Measurements from ENCODE around the gene GAS2.

DNA sequence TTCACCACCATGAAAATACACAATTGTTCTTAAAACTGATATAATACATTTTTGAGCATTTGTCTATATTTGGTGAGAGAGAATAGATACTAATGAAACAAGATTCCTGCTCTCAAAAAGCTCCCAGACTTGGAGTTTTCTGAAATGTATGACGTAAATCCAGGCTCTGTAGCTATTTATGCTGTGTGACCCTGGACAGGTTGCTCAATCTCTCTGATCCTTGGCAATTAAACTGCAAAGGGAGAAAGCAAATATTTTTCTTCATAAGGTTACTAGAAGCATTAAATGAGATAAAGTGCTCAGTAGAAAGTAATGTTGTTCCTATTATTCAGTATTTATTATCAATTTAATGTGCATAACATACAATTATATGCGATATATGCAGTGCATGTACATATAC lies 120.6 kb downstream of the GAS2 start:
- TF ChIP-seq TAF1 (IDR thresholded peaks at IDR 0.05; ENCODE audit: borderline replicate concordance, insufficient read depth, low read length) (no peak), POLR2AphosphoS5 (IDR thresholded peaks at IDR 0.05; ENCODE audit: low read depth, low read length) (no peak), FOXP2 (optimal IDR thresholded peaks at IDR 0.05; ENCODE audit: borderline replicate concordance, extremely low read depth, extremely low read length, insufficient read depth) (no peak), SIN3A (IDR thresholded peaks at IDR 0.05; ENCODE audit: borderline replicate concordance, insufficient read depth, low read length) (no peak)
- TF ChIP-seq, protein P1, sequence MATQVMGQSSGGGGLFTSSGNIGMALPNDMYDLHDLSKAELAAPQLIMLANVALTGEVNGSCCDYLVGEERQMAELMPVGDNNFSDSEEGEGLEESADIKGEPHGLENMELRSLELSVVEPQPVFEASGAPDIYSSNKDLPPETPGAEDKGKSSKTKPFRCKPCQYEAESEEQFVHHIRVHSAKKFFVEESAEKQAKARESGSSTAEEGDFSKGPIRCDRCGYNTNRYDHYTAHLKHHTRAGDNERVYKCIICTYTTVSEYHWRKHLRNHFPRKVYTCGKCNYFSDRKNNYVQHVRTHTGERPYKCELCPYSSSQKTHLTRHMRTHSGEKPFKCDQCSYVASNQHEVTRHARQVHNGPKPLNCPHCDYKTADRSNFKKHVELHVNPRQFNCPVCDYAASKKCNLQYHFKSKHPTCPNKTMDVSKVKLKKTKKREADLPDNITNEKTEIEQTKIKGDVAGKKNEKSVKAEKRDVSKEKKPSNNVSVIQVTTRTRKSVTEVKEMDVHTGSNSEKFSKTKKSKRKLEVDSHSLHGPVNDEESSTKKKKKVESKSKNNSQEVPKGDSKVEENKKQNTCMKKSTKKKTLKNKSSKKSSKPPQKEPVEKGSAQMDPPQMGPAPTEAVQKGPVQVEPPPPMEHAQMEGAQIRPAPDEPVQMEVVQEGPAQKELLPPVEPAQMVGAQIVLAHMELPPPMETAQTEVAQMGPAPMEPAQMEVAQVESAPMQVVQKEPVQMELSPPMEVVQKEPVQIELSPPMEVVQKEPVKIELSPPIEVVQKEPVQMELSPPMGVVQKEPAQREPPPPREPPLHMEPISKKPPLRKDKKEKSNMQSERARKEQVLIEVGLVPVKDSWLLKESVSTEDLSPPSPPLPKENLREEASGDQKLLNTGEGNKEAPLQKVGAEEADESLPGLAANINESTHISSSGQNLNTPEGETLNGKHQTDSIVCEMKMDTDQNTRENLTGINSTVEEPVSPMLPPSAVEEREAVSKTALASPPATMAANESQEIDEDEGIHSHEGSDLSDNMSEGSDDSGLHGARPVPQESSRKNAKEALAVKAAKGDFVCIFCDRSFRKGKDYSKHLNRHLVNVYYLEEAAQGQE (IDR thresholded peaks at IDR 0.05; ENCODE audit: insufficient read depth in 1 of 2, low read depth in 2 of 2, low read length in 2 of 2) = no peak

Measured in PFSK-1 (cell line).